Thyroid gland (tissue), 4 donors: ENCODE measurements around the gene LIN37. TPM values are rescaled to one million over a fixed set of nuclear protein-coding genes. Genes with fewer than 3 reads are reported as not detected.
A peak's percentile ranks its signal among the peaks of the same experiment; 100 is the strongest.

ENCODE experiments used
- DNase-seq, 2 donors: peaks; one replicate each; pipeline ENCODE4 v3.0.0-alpha.2; 2019
- H3K27ac ChIP-seq, 3 donors: fragments of 200-600 bp; sonication (generic); 1 replicate in 2 of 3; 2 replicates in 1 of 3; pipeline ENCODE4 v1.5.1; 2016 to 2019; ENCODE audit warnings: mild to moderate bottlenecking in 1 of 3, moderate library complexity in 1 of 3
- H3K27me3 ChIP-seq: fragments of 200-600 bp; sonication (generic); one replicate; pipeline ENCODE4 v1.5.1; 2019
- H3K36me3 ChIP-seq, 2 donors: fragments of 200-600 bp; sonication (generic); one replicate each; pipeline ENCODE4 v1.5.1; 2016 to 2019
- H3K4me1 ChIP-seq, 2 donors: fragments of 200-600 bp; sonication (generic); one replicate each; pipeline ENCODE4 v1.5.1; 2017 to 2019
- H3K4me3 ChIP-seq, 3 donors: fragments of 200-600 bp; sonication (generic); replicated peaks in 1 of 3; 1 replicate in 2 of 3; 2 replicates in 1 of 3; pipeline ENCODE4 v1.5.1; 2016; ENCODE audit warnings: mild to moderate bottlenecking in 1 of 3
- H3K9me3 ChIP-seq: fragments of 200-600 bp; sonication (generic); one replicate; pipeline ENCODE4 v1.5.1; 2017
- POLR2A ChIP-seq, 2 donors: fragments of 450-650 bp; IDR thresholded peaks; one replicate each; pipeline ENCODE4 v1.6.1; 2017; ENCODE audit warnings: antibody characterized with exemption in 2 of 2, mild to moderate bottlenecking in 2 of 2, moderate library complexity in 1 of 2
- WGBS, 2 donors: methylation state at CpG; one replicate each; pipeline ENCODE4 v1.1.5; 2017; 5-methylcytosine and 5-hydroxymethylcytosine counted together
- intact Hi-C: fragments of 100-400 bp; cut with DNase I; formaldehyde crosslinking; loops from one replicate; pipeline ENCODE4 v1.15.1; 2023
- total RNA-seq, 4 donors: library from RNA; depleted of rRNA; stranded (reverse); fragments of >200 nt; gene quantifications; one replicate each; pipeline ENCODE4 v1.2.3, GENCODE V29; 2016
- TF ChIP-seq, protein P1 (sequence below), 6 experiments: fragments of 200-600 bp in 3 of 6; fragments of 450-650 bp in 3 of 6; sonication (generic) in 3 of 6; IDR thresholded peaks; one replicate each; pipeline ENCODE4 v1.5.1; 2016 to 2019; ENCODE audit warnings: antibody characterized with exemption in 6 of 6, mild to moderate bottlenecking in 2 of 6, inconsistent platforms in 1 of 6, moderate library complexity in 1 of 6

The LIN37 gene
- total RNA-seq, 4 donors from 2014 or later = 8.2 to 21.5 (median 14.1) TPM

DNA sequence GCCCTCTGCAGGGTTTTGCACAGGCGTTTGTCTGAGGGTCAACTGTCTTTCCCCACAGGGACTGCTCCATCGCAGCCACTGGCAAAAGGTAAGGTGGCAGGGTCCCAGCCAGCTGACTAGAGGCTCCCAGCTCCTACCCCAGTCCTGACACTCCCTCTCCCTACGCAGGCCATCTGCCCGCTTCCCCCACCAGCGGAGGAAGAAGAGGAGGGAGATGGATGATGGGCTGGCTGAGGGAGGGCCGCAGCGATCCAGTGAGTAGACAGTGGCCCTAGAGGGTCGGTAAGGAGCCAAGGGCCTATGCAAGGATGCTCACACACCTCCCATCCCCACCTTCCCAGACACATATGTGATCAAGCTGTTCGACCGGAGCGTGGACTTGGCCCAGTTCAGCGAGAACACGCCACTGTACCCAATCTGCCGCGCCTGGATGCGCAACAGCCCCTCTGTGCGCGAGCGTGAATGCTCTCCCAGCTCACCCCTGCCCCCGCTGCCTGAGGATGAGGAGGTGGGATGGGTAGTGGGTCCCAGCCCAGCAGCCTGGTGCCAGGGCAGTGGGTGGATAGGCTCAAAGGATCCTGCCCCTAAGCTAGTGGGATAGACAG is 4.5 kb downstream of the LIN37 start:
- intact Hi-C loops = loop anchor here (10.0 kb wide), 1 partner anchor 182 kb away; the partner anchor contains the start of gene LRFN3
- no peak for DNase-seq
- H3K27me3 ChIP-seq = no peaks in the 10 kb centered on the region
- H3K4me1 ChIP-seq = peaks cover 14 to 23% of the 10 kb centered on the region in 2 donors
- no peak overlapping the region for H3K27ac ChIP-seq
- no peaks in the 10 kb centered on the region for H3K9me3 ChIP-seq
- H3K36me3 ChIP-seq = peaks cover 18 to 21% of the 10 kb centered on the region in 2 donors
- no peak overlapping the region for H3K4me3 ChIP-seq
- TF ChIP-seq, protein P1, sequence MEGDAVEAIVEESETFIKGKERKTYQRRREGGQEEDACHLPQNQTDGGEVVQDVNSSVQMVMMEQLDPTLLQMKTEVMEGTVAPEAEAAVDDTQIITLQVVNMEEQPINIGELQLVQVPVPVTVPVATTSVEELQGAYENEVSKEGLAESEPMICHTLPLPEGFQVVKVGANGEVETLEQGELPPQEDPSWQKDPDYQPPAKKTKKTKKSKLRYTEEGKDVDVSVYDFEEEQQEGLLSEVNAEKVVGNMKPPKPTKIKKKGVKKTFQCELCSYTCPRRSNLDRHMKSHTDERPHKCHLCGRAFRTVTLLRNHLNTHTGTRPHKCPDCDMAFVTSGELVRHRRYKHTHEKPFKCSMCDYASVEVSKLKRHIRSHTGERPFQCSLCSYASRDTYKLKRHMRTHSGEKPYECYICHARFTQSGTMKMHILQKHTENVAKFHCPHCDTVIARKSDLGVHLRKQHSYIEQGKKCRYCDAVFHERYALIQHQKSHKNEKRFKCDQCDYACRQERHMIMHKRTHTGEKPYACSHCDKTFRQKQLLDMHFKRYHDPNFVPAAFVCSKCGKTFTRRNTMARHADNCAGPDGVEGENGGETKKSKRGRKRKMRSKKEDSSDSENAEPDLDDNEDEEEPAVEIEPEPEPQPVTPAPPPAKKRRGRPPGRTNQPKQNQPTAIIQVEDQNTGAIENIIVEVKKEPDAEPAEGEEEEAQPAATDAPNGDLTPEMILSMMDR (IDR thresholded peaks at IDR 0.05) = no peak
- no peak for TF ChIP-seq POLR2A (IDR thresholded peaks at IDR 0.05)
- 93 to 97% methylated on average over 12 to 20 of the region's 20 CpGs for WGBS, 2 donors

DNA sequence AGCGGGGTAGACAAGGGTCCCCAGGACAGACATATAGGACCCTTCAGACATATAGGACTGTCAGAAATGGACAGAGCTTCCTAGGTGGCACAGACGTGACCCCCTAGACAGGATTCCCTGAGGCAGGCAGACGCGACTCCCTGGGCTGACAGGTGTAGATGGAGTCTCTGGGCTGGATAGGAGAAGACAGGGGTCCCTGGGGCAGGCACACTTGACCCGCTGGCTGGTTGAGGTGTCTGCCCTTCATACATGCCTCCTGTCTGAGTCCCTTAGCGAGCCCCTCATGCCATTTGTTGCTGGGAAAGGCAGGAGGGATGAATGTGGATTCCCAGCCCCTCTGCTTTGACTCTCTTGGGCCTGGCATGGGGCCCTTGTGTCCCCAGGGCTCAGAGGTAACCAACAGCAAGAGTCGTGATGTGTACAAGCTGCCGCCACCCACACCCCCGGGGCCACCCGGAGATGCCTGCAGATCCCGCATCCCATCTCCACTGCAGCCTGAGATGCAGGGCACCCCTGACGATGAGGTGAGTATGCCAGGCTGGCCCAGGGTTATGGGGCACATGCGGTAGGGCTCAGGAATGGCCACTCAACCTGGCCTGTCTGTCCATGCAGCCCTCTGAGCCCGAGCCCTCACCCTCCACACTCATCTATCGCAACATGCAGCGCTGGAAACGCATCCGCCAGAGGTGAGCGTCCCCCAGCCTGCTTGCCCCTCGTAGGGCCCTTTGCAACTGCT is 5.4 kb downstream of the LIN37 start:
- H3K36me3 ChIP-seq = peaks cover 18 to 21% of the 10 kb centered on the region in 2 donors
- H3K27me3 ChIP-seq = no peaks in the 10 kb centered on the region
- no peak overlapping the region for H3K27ac ChIP-seq
- intact Hi-C loops = loop anchor here (10.0 kb wide), 1 partner anchor 181 kb away; the partner anchor contains the start of gene LRFN3
- TF ChIP-seq POLR2A (IDR thresholded peaks at IDR 0.05) = no peak
- TF ChIP-seq, protein P1 (IDR thresholded peaks at IDR 0.05) = no peak
- H3K4me3 ChIP-seq = no peak overlapping the region
- no peak for DNase-seq
- H3K4me1 ChIP-seq = peaks cover 15 to 26% of the 10 kb centered on the region in 2 donors
- whole genome bisulfite sequencing, 2 donors = 91 to 94% methylated on average over 15 to 17 of the region's 20 CpGs
- no peaks in the 10 kb centered on the region for H3K9me3 ChIP-seq

DNA sequence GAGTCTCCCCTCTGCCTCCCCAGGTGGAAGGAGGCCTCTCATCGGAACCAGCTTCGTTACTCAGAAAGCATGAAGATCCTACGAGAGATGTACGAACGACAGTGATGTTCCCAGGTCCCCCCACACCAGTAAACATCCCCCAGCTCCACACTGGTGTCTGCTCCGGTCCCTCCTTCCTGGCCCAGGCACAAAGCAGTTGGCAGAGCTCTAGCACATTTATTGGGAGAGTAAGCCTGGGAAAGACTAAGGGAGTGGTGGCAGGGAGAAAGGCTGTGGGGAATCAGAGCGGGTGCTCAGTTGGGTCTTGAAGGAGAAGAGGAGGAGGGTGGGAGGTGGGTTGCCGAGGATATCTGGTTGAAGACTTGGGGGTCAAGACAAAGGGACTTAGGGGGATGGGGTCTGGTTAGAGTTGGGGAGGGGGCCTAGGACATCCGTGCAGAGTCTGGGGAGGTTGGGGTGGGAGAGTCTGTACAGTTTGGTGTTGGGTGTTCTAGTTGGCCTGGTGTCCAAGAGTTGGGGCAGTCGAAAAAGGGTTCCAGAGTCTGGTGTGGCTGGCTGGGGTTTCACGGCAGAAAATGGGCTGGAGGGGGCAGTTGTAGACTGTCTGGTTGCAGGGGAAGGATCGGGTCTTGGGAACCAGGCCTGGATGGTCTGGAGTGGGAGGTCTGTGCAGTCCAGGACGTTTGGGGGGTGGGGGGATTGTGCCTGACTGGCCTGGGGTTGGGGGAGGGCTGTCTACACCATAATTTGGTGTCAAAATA is 6.2 kb downstream of the LIN37 start:
- DNase-seq = no peak
- TF ChIP-seq POLR2A (IDR thresholded peaks at IDR 0.05) = no peak
- TF ChIP-seq, protein P1 (IDR thresholded peaks at IDR 0.05) = no peak
- H3K9me3 ChIP-seq = no peaks in the 10 kb centered on the region
- H3K4me1 ChIP-seq = peaks cover 13 to 25% of the 10 kb centered on the region in 2 donors
- no peak overlapping the region for H3K4me3 ChIP-seq
- intact Hi-C loops = loop anchor here (10.0 kb wide), 1 partner anchor 180 kb away; the partner anchor contains the start of gene LRFN3
- peak overlapping the region; percentile 30 to 58 (median 52) for H3K27ac ChIP-seq
- H3K27me3 ChIP-seq = no peaks in the 10 kb centered on the region
- peaks cover 18 to 21% of the 10 kb centered on the region in 2 donors for H3K36me3 ChIP-seq
- WGBS, 2 donors = 82 to 89% methylated on average over 13 of the region's 13 CpGs

DNA sequence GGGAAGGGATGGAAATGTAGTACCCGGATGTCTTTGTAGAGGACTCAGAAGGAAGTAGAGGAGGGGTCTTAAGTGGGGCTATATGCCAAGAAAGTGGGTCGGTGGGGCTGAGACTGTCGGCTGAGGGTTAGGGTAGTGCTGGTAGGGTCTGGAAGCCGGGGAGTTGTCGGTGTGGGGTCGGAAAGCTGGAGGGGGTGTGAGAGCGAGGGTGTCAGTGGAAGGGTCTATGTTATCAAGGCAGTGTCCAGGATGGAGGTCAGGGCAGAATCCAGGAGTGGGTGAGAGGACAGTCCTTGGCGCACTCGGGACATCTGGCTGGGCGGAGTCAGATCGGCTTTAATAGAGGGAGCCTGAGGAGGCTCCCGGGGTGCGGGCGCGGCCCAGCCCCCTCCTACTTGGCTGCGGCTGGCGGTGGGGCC is 6.8 kb downstream of the LIN37 start:
- Histone ChIP-seq H3K4me1 (peaks cover 13 to 20% of the 10 kb centered on the region in 2 donors), H3K27me3 (no peaks in the 10 kb centered on the region), H3K36me3 (peaks cover 18 to 21% of the 10 kb centered on the region in 2 donors), H3K9me3 (no peaks in the 10 kb centered on the region), H3K4me3 (no peak overlapping the region), H3K27ac (peak overlapping the region; percentile 30 to 58 (median 52))
- intact Hi-C loops = loop anchor here (10.0 kb wide), 1 partner anchor 180 kb away; the partner anchor contains the start of gene LRFN3
- 47 to 55% methylated on average over 15 to 16 of the region's 17 CpGs for WGBS, 2 donors
- no peak for TF ChIP-seq POLR2A (IDR thresholded peaks at IDR 0.05)
- DNase-seq = no peak
